GM21786 (cell line): ENCODE data around the gene PLCH1.
"Not testable (repeated sequence)": the region's sequence is repeated elsewhere in the genome, so short reads cannot be mapped to it uniquely, and the experiment has no call there.

Experiments used
- ATAC-seq: cut with Tn5 transposase; IDR thresholded peaks from one replicate; pipeline ENCODE4 v1.9.1; 2021; ENCODE audit not compliant: unreplicated experiment

PLCH1 gene

GRCh38 chr3:155646669-155647068 is 98.2 kb downstream of the PLCH1 start:
- ATAC-seq, result no peak

GRCh38 chr3:155646128-155646527 is 98.7 kb downstream of the PLCH1 start:
- no peak for ATAC-seq

- no peak for ATAC-seq
Measured at GRCh38 chr3:155643581-155644165, 101.2 kb downstream of the PLCH1 start.

- no peak for ATAC-seq
Measured at GRCh38 chr3:155641956-155642355, 102.9 kb downstream of the PLCH1 start.

GRCh38 chr3:155640098-155640497 is 104.8 kb downstream of the PLCH1 start:
- no peak for ATAC-seq

- no peak for ATAC-seq
Measured at GRCh38 chr3:155639462-155640055, 105.3 kb downstream of the PLCH1 start.

GRCh38 chr3:155638461-155638860 is 106.4 kb downstream of the PLCH1 start:
- ATAC-seq, result not testable (repeated sequence)

GRCh38 chr3:155637567-155637966 is 107.3 kb downstream of the PLCH1 start:
- ATAC-seq, result no peak

GRCh38 chr3:155635056-155635455 is 109.8 kb downstream of the PLCH1 start:
- no peak for ATAC-seq

- ATAC-seq, result no peak
Measured at GRCh38 chr3:155634121-155634719, 110.7 kb downstream of the PLCH1 start.

GRCh38 chr3:155631323-155632019 is 113.4 kb downstream of the PLCH1 start:
- no peak for ATAC-seq

GRCh38 chr3:155629556-155629955 is 115.3 kb downstream of the PLCH1 start:
- no peak for ATAC-seq

- ATAC-seq, result no peak
Measured at GRCh38 chr3:155629056-155629455, 115.8 kb downstream of the PLCH1 start.

GRCh38 chr3:155622647-155623046 is 122.2 kb downstream of the PLCH1 start:
- not testable (repeated sequence) for ATAC-seq

- ATAC-seq, result not testable (repeated sequence)
Measured at GRCh38 chr3:155620552-155620951, 124.3 kb downstream of the PLCH1 start.

GRCh38 chr3:155619118-155619915 is 125.6 kb downstream of the PLCH1 start:
- ATAC-seq, result no peak

- ATAC-seq, result no peak
Measured at GRCh38 chr3:155618543-155618942, 126.3 kb downstream of the PLCH1 start.

GRCh38 chr3:155617346-155617925 is 127.4 kb downstream of the PLCH1 start:
- ATAC-seq, result no peak

GRCh38 chr3:155615141-155615540 is 129.7 kb downstream of the PLCH1 start:
- ATAC-seq, result not testable (repeated sequence)

GRCh38 chr3:155614410-155614809 is 130.5 kb downstream of the PLCH1 start:
- not testable (repeated sequence) for ATAC-seq

- ATAC-seq, result no peak
Measured at GRCh38 chr3:155611456-155611855, 133.4 kb downstream of the PLCH1 start.
